ENCODE data around the gene HOXA1.
A peak's percentile ranks its signal among the peaks of the same experiment; 100 is the strongest.

The HOXA1 gene

DNA sequence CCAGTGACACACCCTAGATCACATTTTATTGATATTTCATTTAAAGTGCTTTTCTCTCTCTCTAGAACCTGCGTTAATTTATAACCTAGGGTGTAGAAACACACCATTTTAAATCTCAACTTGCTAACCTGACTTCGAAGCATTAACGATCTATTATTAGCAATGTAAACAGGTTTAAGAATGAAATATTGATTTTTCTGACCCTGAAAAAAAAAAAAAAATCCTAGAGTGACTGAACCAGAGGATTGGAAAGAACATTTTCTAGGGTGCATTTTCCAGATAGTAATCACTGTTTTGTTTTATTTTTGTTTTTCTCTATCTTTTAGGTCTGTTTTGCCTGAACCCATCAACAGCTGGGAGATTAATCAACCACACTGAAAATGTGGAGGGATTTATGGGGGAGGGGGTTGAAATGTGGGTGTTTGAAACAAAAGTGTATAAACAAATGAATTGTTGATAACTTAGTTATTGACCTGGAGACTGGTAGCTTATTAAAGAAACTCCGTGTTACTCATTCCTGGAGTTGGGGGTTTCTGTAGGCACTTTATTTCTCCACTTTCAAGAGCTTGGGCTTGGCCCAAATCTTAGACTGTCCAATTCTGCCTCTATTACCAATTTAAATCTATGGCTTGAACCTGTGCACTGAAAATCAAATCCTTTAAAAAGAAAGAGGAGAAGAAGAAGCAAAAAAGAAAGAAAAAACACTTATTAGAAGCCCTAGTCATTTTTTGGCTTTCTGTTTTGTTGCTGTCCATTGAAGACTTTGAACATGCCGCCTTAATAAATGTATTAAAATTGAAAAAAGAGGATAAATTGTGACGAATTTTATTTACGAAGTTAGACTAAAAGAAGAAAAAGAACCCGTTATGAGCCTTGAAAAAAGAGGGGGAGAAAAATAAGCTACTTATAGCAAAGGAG is 3.9 kb upstream of the HOXA1 start:
- peaks cover 0 to 6% (median 3%) of the 10 kb centered on the region in 5 donors for H3K36me3 ChIP-seq (ENCODE audit: control insufficient read depth in 5 of 5, insufficient read depth in 5 of 5, low read length in 5 of 5)
- H3K9ac ChIP-seq (ENCODE audit: low read length in 5 of 5), result peak overlapping the region in 1 of 5 donors; percentile 78
- peak overlapping the region; percentile 92 for H3K27ac ChIP-seq (ENCODE audit: low read depth, low read length)
- no peaks in the 10 kb centered on the region for H3K27me3 ChIP-seq (ENCODE audit: control insufficient read depth in 5 of 5, insufficient read depth in 4 of 5, low read length in 5 of 5)
- H3K4me3 ChIP-seq (ENCODE audit: low read depth in 1 of 5, low read length in 5 of 5), result peak overlapping the region in 4 of 5 donors; percentile 59 to 94 (median 86)
- H3K4me1 ChIP-seq (ENCODE audit: control insufficient read depth in 5 of 5, insufficient read depth in 5 of 5, low read length in 5 of 5), result peaks cover 15 to 82% (median 65%) of the 10 kb centered on the region in 5 donors
- no peaks in the 10 kb centered on the region for H3K9me3 ChIP-seq (ENCODE audit: control insufficient read depth in 5 of 5, low read length in 5 of 5)

DNA sequence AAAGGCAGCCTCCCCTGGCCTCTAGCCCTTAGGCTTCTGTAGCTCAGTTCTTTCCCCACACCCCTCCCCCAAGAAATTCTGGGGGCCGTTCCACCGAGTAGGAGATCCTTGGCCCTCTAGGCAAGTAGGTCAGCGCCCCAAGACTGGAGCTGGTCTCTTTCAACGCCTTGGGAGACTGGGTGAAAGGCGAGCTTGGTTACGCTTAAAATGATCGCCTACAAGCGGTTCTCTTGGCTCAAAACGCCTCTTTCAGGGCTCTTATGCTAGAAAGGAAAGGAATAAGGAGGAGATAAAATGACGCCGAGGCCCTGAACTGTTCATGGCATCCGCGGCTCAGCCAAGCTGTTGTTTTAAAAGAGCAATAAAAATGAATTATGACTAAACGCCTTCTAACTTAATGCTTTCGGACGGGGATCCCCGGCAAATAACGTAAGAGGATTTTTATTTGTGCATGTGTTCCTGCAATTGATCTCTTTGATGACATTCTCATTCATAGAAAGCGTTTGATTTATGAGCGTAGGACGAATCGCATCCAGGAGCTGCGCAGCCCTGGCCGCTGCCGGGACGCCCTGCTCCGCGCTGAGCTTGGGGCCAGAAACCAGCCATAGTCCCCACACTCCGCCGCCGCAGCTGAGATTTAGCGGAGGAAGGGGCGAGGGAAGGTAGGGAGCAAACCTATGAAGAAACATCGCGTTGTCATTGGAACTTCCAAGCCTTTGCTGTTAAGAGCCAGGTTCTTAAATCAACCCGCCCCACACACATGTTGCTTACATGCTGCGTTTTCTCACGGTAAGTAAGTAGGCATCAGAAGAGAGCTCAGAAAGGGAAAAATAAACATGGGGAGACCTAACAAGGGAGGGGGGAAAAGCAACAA is 3.0 kb upstream of the HOXA1 start:
- peak overlapping the region; percentile 59 to 94 (median 79) for H3K4me3 ChIP-seq (ENCODE audit: low read depth in 1 of 5, low read length in 5 of 5)
- H3K9me3 ChIP-seq (ENCODE audit: control insufficient read depth in 5 of 5, low read length in 5 of 5), result no peaks in the 10 kb centered on the region
- H3K27ac ChIP-seq (ENCODE audit: low read depth, low read length), result peak overlapping the region; percentile 92
- H3K36me3 ChIP-seq (ENCODE audit: control insufficient read depth in 5 of 5, insufficient read depth in 5 of 5, low read length in 5 of 5), result peaks cover 0 to 6% (median 3%) of the 10 kb centered on the region in 5 donors
- H3K27me3 ChIP-seq (ENCODE audit: control insufficient read depth in 5 of 5, insufficient read depth in 4 of 5, low read length in 5 of 5), result peaks cover 0 to 3% (median 0%) of the 10 kb centered on the region in 5 donors
- H3K4me1 ChIP-seq (ENCODE audit: control insufficient read depth in 5 of 5, insufficient read depth in 5 of 5, low read length in 5 of 5), result peaks cover 15 to 76% (median 60%) of the 10 kb centered on the region in 5 donors
- peak overlapping the region; percentile 48 to 86 (median 70) for H3K9ac ChIP-seq (ENCODE audit: low read length in 5 of 5)

DNA sequence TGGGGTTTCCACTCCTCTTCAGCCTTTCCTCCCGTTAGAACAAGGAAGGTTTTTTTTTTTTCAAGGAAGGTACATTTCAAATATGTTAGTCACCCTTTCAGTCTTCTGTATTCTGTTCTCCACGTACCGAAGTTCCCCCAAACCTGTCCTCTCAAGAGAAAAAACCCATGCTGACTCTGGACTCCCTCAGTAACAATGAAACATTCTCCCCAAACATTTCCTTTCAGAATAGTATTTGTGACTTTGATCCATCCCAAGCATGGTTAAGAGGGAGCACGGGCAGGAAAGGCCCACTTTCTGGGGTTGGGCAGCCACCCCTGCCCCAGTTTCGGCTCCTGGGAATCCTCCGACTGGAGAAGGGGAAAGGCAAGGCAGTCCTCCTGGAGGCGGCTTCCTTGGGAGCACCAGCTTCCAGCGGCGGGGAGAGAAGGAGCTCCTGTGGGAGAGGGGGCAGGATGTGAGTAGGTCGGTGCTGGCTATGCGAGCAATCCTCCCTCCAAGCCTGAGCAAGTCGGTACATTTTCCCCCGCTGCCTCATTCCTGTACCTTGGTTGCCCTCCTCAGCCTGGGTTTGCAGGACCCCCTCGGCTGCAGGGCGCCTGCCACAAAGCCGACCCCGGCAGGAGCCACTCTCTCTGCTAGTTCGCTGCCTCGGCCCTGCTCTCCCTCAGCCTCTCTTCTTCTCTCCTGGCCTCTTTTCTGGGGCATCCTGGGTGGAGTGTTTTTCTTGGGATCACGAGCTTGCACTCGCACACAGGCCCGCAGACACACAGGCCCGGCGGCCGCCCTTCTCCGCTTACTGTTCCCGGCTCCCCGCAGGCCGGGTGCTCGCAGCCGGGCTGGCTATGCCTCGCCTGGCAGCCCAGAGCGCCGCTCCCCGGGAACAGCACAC is 2.1 kb upstream of the HOXA1 start:
- Histone ChIP-seq H3K9me3 (ENCODE audit: control insufficient read depth in 5 of 5, low read length in 5 of 5) (no peaks in the 10 kb centered on the region), H3K9ac (ENCODE audit: low read length in 5 of 5) (peak overlapping the region; percentile 48 to 90 (median 70)), H3K27ac (ENCODE audit: low read depth, low read length) (peak overlapping the region; percentile 92), H3K4me1 (ENCODE audit: control insufficient read depth in 5 of 5, insufficient read depth in 5 of 5, low read length in 5 of 5) (peaks cover 15 to 67% (median 56%) of the 10 kb centered on the region in 5 donors), H3K36me3 (ENCODE audit: control insufficient read depth in 5 of 5, insufficient read depth in 5 of 5, low read length in 5 of 5) (peaks cover 0 to 6% (median 3%) of the 10 kb centered on the region in 5 donors), H3K27me3 (ENCODE audit: control insufficient read depth in 5 of 5, insufficient read depth in 4 of 5, low read length in 5 of 5) (peaks cover 0 to 3% (median 0%) of the 10 kb centered on the region in 5 donors), H3K4me3 (ENCODE audit: low read depth in 1 of 5, low read length in 5 of 5) (peak overlapping the region; percentile 59 to 94 (median 79))

DNA sequence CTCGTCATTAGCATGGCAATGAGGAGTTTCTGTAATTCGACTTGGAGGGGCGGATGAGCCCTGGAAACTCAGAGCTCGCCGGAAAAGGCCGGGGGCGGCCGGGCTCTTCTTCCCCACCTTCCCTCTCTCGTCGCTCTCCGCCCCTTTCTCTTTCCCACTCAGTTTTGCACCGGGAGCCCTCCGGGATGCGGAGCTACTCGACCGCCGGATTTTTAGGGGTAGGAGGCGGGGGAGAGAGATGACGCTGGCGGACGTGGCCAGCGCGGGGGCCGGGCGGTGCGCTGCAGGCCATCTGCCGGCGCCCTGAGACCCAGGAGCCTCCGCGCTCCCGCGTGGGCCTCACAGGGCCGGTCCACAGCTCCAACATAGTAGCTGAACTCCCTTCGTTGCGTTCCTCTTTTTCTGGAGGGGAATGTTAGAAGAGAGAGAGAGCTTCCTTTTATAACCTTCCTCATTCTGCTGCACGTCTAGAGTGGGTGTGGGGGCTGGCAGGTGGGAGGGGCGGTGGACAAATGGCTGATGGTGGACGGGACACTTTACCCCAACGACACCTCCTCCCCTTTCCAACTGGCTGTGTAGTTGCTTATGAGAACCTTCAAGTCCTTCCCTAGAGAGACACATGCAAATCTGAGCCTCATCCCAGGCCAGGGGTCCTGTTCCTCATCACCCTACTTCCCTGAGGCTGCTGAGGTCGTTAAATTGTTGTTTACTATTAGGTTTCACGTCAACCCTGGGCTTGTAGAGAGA is 1.1 kb upstream of the HOXA1 start:
- Histone ChIP-seq H3K4me1 (ENCODE audit: control insufficient read depth in 5 of 5, insufficient read depth in 5 of 5, low read length in 5 of 5) (peaks cover 15 to 58% (median 55%) of the 10 kb centered on the region in 5 donors), H3K9ac (ENCODE audit: low read length in 5 of 5) (peak overlapping the region; percentile 63 to 90 (median 76)), H3K36me3 (ENCODE audit: control insufficient read depth in 5 of 5, insufficient read depth in 5 of 5, low read length in 5 of 5) (peaks cover 0 to 6% (median 3%) of the 10 kb centered on the region in 5 donors), H3K9me3 (ENCODE audit: control insufficient read depth in 5 of 5, low read length in 5 of 5) (no peaks in the 10 kb centered on the region), H3K27ac (ENCODE audit: low read depth, low read length) (peak overlapping the region; percentile 92), H3K27me3 (ENCODE audit: control insufficient read depth in 5 of 5, insufficient read depth in 4 of 5, low read length in 5 of 5) (peaks cover 0 to 3% (median 0%) of the 10 kb centered on the region in 5 donors), H3K4me3 (ENCODE audit: low read depth in 1 of 5, low read length in 5 of 5) (peak overlapping the region; percentile 78 to 94 (median 92))

DNA sequence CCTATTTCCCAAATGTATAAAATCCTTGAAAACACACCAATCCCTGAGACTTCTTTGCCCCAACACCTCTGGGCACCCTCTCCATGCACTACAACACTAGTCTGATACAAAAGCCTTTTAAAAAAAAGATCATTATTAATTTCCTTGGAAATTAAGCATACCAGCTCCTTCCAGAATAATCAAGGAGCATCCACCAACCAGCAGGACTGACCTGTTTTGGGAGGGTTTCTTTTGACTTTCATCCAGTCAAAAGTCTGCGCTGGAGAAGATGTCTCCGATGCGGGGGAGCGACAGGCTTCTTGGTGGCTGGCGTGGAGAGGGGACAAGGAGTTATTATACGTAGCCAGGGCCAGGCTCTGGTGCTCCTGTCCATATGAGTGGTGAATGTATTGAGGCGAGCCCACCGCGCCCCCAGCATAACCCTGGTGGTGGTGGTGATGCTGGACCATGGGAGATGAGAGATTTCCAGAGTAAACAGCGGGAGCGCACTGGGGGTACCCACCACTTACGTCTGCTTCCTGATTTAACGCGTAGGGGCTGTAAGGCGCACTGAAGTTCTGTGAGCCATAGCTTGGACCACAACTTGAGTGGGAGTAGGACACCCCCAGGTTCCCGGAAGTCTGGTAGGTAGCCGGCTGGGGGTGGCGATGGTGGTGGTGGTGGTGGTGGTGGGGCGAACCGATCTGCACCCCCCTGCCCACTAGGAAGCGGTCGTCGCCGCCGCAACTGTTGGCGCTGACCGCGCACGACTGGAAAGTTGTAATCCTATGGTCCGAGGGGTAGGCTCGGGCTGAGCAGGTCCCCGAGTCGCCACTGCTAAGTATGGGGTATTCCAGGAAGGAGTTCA is 527 bp downstream of the HOXA1 start:
- Histone ChIP-seq H3K27ac (ENCODE audit: low read depth, low read length) (no peak overlapping the region), H3K4me3 (ENCODE audit: low read depth in 1 of 5, low read length in 5 of 5) (peak overlapping the region; percentile 74 to 94 (median 79)), H3K27me3 (ENCODE audit: control insufficient read depth in 5 of 5, insufficient read depth in 4 of 5, low read length in 5 of 5) (peaks cover 0 to 3% (median 0%) of the 10 kb centered on the region in 5 donors), H3K36me3 (ENCODE audit: control insufficient read depth in 5 of 5, insufficient read depth in 5 of 5, low read length in 5 of 5) (peaks cover 0 to 2% (median 0%) of the 10 kb centered on the region in 5 donors), H3K9ac (ENCODE audit: low read length in 5 of 5) (peak overlapping the region in 1 of 5 donors; percentile 38), H3K9me3 (ENCODE audit: control insufficient read depth in 5 of 5, low read length in 5 of 5) (no peaks in the 10 kb centered on the region), H3K4me1 (ENCODE audit: control insufficient read depth in 5 of 5, insufficient read depth in 5 of 5, low read length in 5 of 5) (peaks cover 11 to 42% (median 38%) of the 10 kb centered on the region in 5 donors)

DNA sequence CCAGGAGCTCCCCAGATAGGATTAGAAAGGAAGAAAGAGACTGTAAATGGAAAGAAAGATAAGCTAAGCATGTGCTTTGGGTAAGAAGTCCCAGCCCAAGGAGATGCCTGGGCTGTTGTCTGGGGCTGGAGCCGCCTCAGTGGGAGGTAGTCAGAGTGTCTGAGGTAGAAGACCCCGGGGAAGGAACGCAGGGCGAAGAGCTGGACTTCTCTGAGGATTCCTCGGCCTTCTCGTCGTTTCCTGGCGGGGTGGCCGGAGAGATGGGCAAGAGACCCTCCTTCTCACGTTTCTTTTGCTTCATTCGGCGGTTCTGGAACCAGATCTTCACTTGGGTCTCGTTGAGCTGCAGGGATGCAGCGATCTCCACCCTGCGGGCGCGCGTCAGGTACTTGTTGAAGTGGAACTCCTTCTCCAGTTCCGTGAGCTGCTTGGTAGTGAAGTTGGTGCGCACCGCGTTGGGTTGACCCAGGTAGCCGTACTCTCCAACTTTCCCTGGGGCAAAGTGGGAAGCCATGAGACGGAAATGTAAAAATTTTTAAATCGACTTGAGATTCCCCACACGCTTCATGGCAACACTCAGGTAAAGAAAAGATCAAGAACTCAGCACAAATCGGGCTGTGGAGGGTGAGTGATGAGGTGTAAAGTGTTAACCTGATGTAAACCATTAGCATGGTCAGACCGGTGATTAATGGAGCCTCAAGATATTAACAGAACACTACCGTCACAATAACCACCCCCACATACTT is 1.3 kb downstream of the HOXA1 start:
- H3K27me3 ChIP-seq (ENCODE audit: control insufficient read depth in 5 of 5, insufficient read depth in 4 of 5, low read length in 5 of 5), result peaks cover 0 to 3% (median 0%) of the 10 kb centered on the region in 5 donors
- H3K36me3 ChIP-seq (ENCODE audit: control insufficient read depth in 5 of 5, insufficient read depth in 5 of 5, low read length in 5 of 5), result no peaks in the 10 kb centered on the region
- H3K27ac ChIP-seq (ENCODE audit: low read depth, low read length), result no peak overlapping the region
- no peak overlapping the region for H3K9ac ChIP-seq (ENCODE audit: low read length in 5 of 5)
- H3K9me3 ChIP-seq (ENCODE audit: control insufficient read depth in 5 of 5, low read length in 5 of 5), result no peaks in the 10 kb centered on the region
- peaks cover 11 to 39% (median 37%) of the 10 kb centered on the region in 5 donors for H3K4me1 ChIP-seq (ENCODE audit: control insufficient read depth in 5 of 5, insufficient read depth in 5 of 5, low read length in 5 of 5)
- H3K4me3 ChIP-seq (ENCODE audit: low read depth in 1 of 5, low read length in 5 of 5), result no peak overlapping the region

DNA sequence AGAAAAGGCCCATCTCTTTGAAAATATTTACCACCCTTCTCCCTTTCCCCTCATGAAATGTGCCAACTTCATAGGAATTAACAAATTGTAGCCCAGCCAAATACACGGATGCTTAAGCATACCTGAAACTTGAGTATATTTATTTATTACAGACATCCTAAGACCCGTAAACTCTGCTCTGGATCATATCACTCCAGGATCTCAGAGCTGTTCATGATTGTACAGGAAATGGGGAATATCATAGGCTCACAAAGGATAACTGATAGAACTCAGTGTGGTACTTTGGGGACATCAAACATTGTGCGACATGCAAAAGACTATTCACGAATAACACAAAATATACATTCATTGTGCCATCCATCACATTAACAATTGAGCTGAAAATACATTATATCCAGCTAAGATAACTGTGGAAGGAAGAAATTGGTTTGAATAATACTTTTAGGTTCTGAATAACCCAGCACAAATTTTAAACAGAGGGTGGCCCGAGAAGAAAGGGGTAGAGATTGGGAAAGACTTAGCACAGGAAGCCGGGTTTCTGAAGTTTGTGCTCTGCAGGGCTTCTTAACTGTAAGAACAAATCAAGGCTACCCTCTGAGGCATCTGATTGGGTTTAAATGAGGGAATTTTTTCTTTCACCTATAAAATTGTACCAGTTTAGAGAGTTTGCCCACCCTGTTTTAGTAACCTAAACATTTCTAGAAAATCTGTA is 2.5 kb downstream of the HOXA1 start:
- Histone ChIP-seq H3K27me3 (ENCODE audit: control insufficient read depth in 5 of 5, insufficient read depth in 4 of 5, low read length in 5 of 5) (peaks cover 0 to 11% (median 4%) of the 10 kb centered on the region in 5 donors), H3K4me3 (ENCODE audit: low read depth in 1 of 5, low read length in 5 of 5) (no peak overlapping the region), H3K4me1 (ENCODE audit: control insufficient read depth in 5 of 5, insufficient read depth in 5 of 5, low read length in 5 of 5) (peaks cover 11 to 30% (median 27%) of the 10 kb centered on the region in 5 donors), H3K9ac (ENCODE audit: low read length in 5 of 5) (no peak overlapping the region), H3K9me3 (ENCODE audit: control insufficient read depth in 5 of 5, low read length in 5 of 5) (no peaks in the 10 kb centered on the region), H3K27ac (ENCODE audit: low read depth, low read length) (no peak overlapping the region), H3K36me3 (ENCODE audit: control insufficient read depth in 5 of 5, insufficient read depth in 5 of 5, low read length in 5 of 5) (no peaks in the 10 kb centered on the region)
